ENCODE data around the gene SAMD4B.

The SAMD4B gene

GRCh38 chr19:39390451-39390750 lies 48.2 kb downstream of the SAMD4B start:
- H3K27me3 ChIP-seq (ENCODE audit: insufficient read depth, insufficient read length) = no peaks in the 10 kb centered on the region
- no peaks in the 10 kb centered on the region for H3K9me3 ChIP-seq (ENCODE audit: insufficient read depth, low read length)
- H3K36me3 ChIP-seq (ENCODE audit: insufficient read depth, insufficient read length, low read length) = peaks cover 64% of the 10 kb centered on the region
- no peaks in the 10 kb centered on the region for H3K4me1 ChIP-seq (ENCODE audit: insufficient read depth, insufficient read length)
- TF ChIP-seq SUZ12 (IDR thresholded peaks at IDR 0.05; ENCODE audit: extremely low read depth, insufficient read depth, insufficient read length) = no peak
- TF ChIP-seq YY1 (IDR thresholded peaks at IDR 0.05; ENCODE audit: insufficient read depth, insufficient read length) = no peak
- peak overlapping the region; percentile 92 for H3K9ac ChIP-seq (ENCODE audit: insufficient read length, low read depth)
- no peak for DNase-seq (ENCODE audit: low read depth, low spot score)
- H3K4me3 ChIP-seq (ENCODE audit: insufficient read length, low read depth) = peak overlapping the region; percentile 97

GRCh38 chr19:39390751-39391437 lies 48.7 kb downstream of the SAMD4B start, which contains the start of the genes MED29 and PAF1:
Gene MED29 (plus strand): TSS chr19:39391378. CDS start chr19:39391423, 45 bp downstream.
Gene PAF1 (minus strand): TSS chr19:39391106. CDS start chr19:39390864, 242 bp downstream.
- H3K9me3 ChIP-seq (ENCODE audit: insufficient read depth, low read length) = no peaks in the 10 kb centered on the region
- DNase-seq (ENCODE audit: low read depth, low spot score) = peak; percentile 97
- TF ChIP-seq YY1 (IDR thresholded peaks at IDR 0.05; ENCODE audit: insufficient read depth, insufficient read length) (peak; percentile 77), SUZ12 (IDR thresholded peaks at IDR 0.05; ENCODE audit: extremely low read depth, insufficient read depth, insufficient read length) (no peak), ZNF274 (IDR thresholded peaks at IDR 0.05; ENCODE audit: low read depth, low read length) (no peak)

GRCh38 chr19:39397360-39398296 lies 55.4 kb downstream of the SAMD4B start:
- H3K9ac ChIP-seq (ENCODE audit: insufficient read length, low read depth) = peak overlapping the region; percentile 57
- H3K9me3 ChIP-seq (ENCODE audit: insufficient read depth, low read length) = no peaks in the 10 kb centered on the region
- TF ChIP-seq SUZ12 (IDR thresholded peaks at IDR 0.05; ENCODE audit: extremely low read depth, insufficient read depth, insufficient read length) = no peak
- TF ChIP-seq YY1 (IDR thresholded peaks at IDR 0.05; ENCODE audit: insufficient read depth, insufficient read length) = no peak
- no peak for TF ChIP-seq ZNF274 (IDR thresholded peaks at IDR 0.05; ENCODE audit: low read depth, low read length)
- H3K27me3 ChIP-seq (ENCODE audit: insufficient read depth, insufficient read length) = no peaks in the 10 kb centered on the region
- peaks cover 21% of the 10 kb centered on the region for H3K4me1 ChIP-seq (ENCODE audit: insufficient read depth, insufficient read length)
- H3K36me3 ChIP-seq (ENCODE audit: insufficient read depth, insufficient read length, low read length) = peaks cover 38% of the 10 kb centered on the region
- no peak overlapping the region for H3K4me3 ChIP-seq (ENCODE audit: insufficient read length, low read depth)
- no peak for DNase-seq (ENCODE audit: low read depth, low spot score)

More at GRCh38 chr19:39390751-39391437, 48.7 kb downstream of the SAMD4B start, which contains the start of the genes MED29 and PAF1:
- Histone ChIP-seq H3K36me3 (ENCODE audit: insufficient read depth, insufficient read length, low read length) (peaks cover 61% of the 10 kb centered on the region), H3K4me3 (ENCODE audit: insufficient read length, low read depth) (peak within 1 kb of the TSS; percentile 97), H3K27me3 (ENCODE audit: insufficient read depth, insufficient read length) (no peaks in the 10 kb centered on the region), H3K4me1 (ENCODE audit: insufficient read depth, insufficient read length) (no peaks in the 10 kb centered on the region), H3K9ac (ENCODE audit: insufficient read length, low read depth) (peak within 1 kb of the TSS; percentile 94)

GRCh38 chr19:39398297-39398864 lies 56.2 kb downstream of the SAMD4B start:
- TF ChIP-seq YY1 (IDR thresholded peaks at IDR 0.05; ENCODE audit: insufficient read depth, insufficient read length) (no peak), ZNF274 (IDR thresholded peaks at IDR 0.05; ENCODE audit: low read depth, low read length) (no peak), SUZ12 (IDR thresholded peaks at IDR 0.05; ENCODE audit: extremely low read depth, insufficient read depth, insufficient read length) (no peak)
- no peaks in the 10 kb centered on the region for H3K27me3 ChIP-seq (ENCODE audit: insufficient read depth, insufficient read length)
- H3K9ac ChIP-seq (ENCODE audit: insufficient read length, low read depth) = peak overlapping the region; percentile 57
- H3K9me3 ChIP-seq (ENCODE audit: insufficient read depth, low read length) = no peaks in the 10 kb centered on the region
- no peak for DNase-seq (ENCODE audit: low read depth, low spot score)
- no peak overlapping the region for H3K4me3 ChIP-seq (ENCODE audit: insufficient read length, low read depth)
- peaks cover 21% of the 10 kb centered on the region for H3K4me1 ChIP-seq (ENCODE audit: insufficient read depth, insufficient read length)
- H3K36me3 ChIP-seq (ENCODE audit: insufficient read depth, insufficient read length, low read length) = peaks cover 34% of the 10 kb centered on the region

GRCh38 chr19:39399668-39400050 lies 57.4 kb downstream of the SAMD4B start:
- TF ChIP-seq YY1 (IDR thresholded peaks at IDR 0.05; ENCODE audit: insufficient read depth, insufficient read length) = no peak
- TF ChIP-seq ZNF274 (IDR thresholded peaks at IDR 0.05; ENCODE audit: low read depth, low read length) = no peak
- TF ChIP-seq SUZ12 (IDR thresholded peaks at IDR 0.05; ENCODE audit: extremely low read depth, insufficient read depth, insufficient read length) = no peak

GRCh38 chr19:39400061-39400460 lies 57.8 kb downstream of the SAMD4B start:
- H3K4me1 ChIP-seq (ENCODE audit: insufficient read depth, insufficient read length) = peaks cover 21% of the 10 kb centered on the region
- no peaks in the 10 kb centered on the region for H3K9me3 ChIP-seq (ENCODE audit: insufficient read depth, low read length)
- peaks cover 24% of the 10 kb centered on the region for H3K36me3 ChIP-seq (ENCODE audit: insufficient read depth, insufficient read length, low read length)
- DNase-seq (ENCODE audit: low read depth, low spot score) = no peak
- no peak overlapping the region for H3K4me3 ChIP-seq (ENCODE audit: insufficient read length, low read depth)
- no peak overlapping the region for H3K9ac ChIP-seq (ENCODE audit: insufficient read length, low read depth)
- TF ChIP-seq ZNF274 (IDR thresholded peaks at IDR 0.05; ENCODE audit: low read depth, low read length) (no peak), SUZ12 (IDR thresholded peaks at IDR 0.05; ENCODE audit: extremely low read depth, insufficient read depth, insufficient read length) (no peak), YY1 (IDR thresholded peaks at IDR 0.05; ENCODE audit: insufficient read depth, insufficient read length) (no peak)
- no peaks in the 10 kb centered on the region for H3K27me3 ChIP-seq (ENCODE audit: insufficient read depth, insufficient read length)

More at GRCh38 chr19:39399668-39400050, 57.4 kb downstream of the SAMD4B start:
- H3K36me3 ChIP-seq (ENCODE audit: insufficient read depth, insufficient read length, low read length) = peaks cover 26% of the 10 kb centered on the region
- H3K27me3 ChIP-seq (ENCODE audit: insufficient read depth, insufficient read length) = no peaks in the 10 kb centered on the region
- peaks cover 21% of the 10 kb centered on the region for H3K4me1 ChIP-seq (ENCODE audit: insufficient read depth, insufficient read length)
- H3K4me3 ChIP-seq (ENCODE audit: insufficient read length, low read depth) = no peak overlapping the region
- H3K9me3 ChIP-seq (ENCODE audit: insufficient read depth, low read length) = no peaks in the 10 kb centered on the region
- no peak for DNase-seq (ENCODE audit: low read depth, low spot score)
- H3K9ac ChIP-seq (ENCODE audit: insufficient read length, low read depth) = no peak overlapping the region

All from NT2/D1 (cell line).